NCI-H2196 treated with DMSO at 0.1 percent for 48 hours (cell line): Measurements from ENCODE around the gene LRRC8D.

ENCODE experiments used
- DNase-seq: peaks from one replicate; lab custom pipeline; 2025; ENCODE audit not compliant: unreplicated experiment; lab: John Stamatoyannopoulos, UW

LRRC8D gene

DNA sequence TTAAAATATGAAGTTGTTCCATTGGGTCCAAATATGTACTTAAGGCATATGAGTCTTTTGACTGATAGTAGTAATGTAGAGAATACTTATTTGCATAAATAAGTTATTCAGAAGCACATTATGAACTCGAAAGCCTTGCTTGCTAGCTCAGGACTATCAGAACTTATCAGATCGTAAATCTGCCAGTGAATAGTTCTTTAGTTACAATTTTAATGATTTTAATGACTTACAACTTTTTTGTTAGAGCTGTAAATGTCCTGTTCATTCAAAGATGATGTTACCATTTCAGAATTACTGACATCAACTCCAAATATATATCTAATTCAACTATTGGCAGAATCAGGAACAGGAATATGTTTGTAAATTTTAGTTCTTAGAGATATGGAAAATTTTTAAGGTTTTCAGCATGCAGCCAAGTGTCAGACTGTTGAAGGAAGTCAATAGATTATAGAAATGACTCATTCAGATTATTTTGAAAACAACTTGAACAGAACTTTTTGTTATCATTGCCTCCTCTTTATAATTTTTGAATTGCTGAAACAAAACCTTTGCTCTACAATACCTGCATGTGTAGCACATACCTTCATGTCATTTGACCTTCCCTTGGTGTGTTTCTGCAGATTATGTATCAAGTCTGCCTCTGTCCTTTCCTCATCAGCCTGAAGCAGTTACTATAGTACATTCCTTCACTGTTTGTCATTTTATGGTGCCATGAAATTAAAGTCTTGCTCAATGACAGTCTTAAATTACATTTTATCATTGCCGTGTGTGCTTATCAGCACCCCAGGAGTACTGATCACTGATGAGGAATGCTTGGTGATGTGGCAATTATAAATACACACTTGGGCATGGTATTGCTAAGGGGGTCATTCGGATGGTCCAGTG, 44.9 kb downstream of the LRRC8D start:
- no peak for DNase-seq

DNA sequence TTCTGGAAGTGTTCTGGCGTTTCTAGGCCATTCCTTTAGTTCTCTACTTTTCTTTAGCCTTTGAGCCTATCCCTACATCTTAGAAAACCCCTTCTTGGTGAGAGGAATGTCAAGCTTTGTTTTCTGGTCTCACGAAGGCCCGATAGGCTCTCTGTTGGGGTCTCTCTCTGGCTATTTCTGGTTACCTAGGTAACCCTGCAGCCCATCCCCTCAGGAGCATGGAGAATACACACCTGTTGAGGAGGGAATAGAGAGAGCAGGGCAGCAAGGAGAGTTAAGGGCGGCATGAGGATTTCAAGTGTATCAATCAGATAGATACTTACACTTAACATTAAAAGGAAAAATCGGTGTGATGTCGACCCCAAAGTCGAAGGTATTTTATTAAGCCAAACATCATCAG, 45.7 kb downstream of the LRRC8D start:
- DNase-seq: no peak

DNA sequence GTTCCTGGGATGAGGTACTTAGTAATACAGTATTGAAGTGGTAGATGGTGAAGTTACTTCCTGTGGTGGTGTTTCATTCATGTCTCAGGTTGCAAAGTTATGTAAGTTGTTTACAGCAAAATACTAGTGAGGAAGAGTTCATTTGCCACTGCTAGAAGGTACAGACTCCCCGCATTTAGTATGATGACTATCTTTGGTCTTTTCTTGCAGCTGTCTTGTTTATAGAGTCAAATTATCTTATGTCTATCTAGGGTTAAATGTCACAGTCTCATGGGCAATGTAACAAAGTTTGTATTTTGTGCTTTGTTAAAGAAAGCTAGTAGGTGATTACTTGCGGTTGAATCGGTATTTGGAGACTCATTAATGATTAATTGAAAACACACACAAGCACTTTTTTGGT, 50.2 kb downstream of the LRRC8D start:
- DNase-seq: no peak

DNA sequence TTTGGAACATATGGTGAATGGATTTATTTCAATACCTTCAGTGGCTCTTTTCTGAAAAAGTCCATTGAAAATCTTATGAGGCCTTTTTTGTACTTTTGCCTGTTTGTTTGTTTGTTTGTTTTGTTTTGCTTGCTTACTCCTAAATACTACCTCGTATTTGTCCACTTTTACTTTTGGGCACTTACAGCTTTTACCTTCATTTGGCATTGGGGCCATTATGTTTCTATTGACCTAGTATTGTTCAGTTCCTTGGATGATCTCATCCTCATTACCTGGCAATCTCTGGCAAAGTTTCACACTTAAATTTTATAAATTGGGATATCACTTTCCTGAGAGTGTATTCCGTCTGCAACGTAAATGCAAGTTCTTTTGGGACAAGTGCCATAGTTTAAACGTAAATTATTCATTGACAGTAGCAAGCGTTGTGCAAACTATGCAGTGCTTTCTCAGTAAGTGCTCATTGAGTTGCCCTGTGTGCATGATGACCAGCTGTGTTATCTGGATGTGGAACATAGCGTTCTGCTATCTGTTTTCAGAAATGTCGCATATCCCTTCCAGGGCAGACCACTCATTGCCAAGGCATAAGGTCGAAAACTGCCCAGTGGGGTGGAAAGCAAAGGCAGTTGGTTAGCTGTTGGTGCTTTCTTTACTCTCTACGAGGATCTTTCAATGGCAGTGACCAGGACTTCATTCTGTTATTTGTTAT, 51.1 kb downstream of the LRRC8D start:
- DNase-seq: no peak

DNA sequence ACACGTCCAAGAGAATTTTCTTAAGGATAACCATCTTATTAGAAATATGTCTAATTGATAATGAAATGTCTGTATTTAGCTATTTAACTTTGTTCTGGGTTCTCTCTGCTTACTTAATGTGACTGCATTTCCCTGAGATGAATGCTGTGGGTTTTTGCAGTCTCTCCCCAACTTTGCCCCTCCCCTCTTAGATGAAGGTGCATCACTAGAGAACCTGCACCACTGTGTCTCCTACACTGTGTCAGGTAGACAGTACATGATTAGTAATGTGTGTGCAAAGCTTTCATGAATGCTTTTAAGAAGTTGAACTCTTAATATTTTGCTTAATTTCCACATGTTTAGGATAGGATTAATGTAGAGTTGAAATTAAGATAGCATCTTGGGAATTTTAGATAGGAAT, 51.7 kb downstream of the LRRC8D start:
- DNase-seq: no peak

DNA sequence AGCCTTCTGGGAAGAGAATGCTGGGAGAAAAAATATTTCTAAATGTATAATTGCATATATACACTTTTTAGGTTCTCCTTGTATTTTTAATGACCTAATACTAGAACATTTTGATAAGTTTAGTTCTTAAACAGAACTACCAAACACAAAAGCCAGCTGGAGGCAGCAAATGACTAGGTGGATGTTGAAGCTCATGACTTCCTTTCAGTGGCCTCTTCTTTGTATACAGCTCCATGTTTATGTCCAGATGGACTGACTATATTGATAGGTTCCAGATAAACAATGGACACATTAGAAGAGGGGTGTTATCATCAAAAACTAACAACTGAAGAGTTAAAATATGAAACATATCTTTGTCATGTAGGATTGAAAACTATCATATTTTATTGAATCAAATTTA, 52.5 kb downstream of the LRRC8D start:
- DNase-seq: no peak

DNA sequence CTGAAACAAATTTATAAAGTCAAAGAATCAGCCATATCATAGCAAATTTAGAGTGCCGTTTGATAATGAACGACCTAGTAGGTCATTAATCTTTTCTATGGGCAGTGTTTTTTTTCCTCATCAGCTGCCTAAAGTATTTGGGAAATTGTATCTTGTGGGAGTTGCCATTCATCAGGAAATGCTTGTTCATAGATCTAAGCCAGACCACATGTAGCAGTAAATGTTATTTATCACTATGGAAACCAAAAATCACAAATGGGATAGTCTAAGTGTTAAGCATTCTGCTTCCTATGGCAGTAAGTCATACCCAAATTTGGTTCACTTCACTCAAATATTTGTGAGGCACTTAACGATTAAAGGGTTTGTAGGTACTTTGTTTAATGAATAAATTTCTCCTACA, 52.9 kb downstream of the LRRC8D start:
- DNase-seq: no peak

DNA sequence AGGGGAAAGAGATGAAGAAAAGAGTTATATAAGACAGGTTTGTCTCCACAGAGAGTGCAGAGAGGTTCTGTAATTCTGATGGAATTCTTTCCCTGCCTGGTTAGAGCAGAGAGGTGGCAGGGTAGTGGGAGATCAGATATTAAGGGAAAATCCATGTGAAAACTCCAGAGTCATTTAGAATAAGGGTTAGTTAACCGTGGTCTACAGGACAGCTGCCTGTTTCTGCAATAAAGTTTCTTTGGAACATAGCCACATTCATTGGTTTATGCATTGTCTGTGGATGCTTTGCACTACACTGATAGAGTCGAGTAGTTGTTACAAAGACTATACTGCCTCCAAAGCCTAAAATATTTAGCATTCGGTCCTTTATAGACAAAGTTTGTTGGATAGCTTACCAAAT, 55.6 kb downstream of the LRRC8D start:
- DNase-seq: no peak

DNA sequence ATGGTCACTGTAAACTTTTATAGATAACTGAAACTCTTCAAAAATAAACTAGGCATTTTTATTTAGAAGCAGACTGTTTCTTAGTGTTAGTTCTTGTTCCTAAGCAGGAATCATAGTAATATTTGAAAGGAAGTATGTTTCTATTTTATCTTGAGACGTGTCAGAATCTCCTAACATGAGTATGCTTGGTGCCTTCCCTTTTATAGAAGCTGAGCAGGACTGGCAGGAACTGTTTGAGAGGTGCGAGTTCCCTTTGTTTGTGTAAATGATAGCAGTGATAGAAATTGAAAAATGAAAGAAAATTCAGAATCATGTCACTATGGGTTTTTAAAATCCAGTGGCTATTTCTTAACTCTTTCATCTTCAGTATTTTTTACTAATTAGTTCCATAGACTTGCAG, 56.9 kb downstream of the LRRC8D start:
- no peak for DNase-seq

DNA sequence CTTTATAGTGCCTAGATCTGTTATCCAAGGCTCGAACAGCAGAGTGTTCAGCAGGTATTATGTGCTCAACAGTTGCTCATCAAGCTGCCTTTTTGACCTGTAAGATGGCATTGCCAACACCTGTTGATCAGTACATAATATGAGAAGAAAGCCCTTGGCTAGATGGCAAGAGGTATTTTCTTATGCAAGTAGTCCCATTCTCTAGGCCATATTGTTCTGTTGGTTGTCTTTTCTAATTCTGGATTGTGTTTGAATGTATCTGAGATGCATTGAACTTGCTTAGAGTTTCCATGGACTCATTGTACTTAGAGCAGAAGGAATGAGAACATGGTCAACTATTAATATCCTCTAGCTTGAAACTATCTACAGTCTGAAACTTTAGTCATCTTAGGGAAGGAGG, 57.4 kb downstream of the LRRC8D start:
- no peak for DNase-seq

DNA sequence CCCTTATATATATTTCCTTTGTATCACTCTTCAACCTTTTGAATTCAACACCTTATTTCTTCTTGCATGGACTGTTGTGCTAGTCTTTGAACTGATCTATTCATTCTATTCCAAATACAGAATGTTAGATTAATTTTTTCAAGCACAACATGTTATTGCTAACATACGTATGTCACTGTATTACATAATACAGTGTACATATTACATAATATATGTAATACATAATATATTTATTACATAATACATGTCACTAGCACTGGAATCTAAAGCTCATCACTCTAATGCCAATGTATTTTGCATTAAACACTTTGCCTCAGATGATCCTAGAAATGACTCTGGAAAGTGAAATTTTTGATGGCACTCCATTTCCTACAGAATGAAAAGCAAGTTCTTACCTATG, 59.8 kb downstream of the LRRC8D start:
- DNase-seq: no peak

DNA sequence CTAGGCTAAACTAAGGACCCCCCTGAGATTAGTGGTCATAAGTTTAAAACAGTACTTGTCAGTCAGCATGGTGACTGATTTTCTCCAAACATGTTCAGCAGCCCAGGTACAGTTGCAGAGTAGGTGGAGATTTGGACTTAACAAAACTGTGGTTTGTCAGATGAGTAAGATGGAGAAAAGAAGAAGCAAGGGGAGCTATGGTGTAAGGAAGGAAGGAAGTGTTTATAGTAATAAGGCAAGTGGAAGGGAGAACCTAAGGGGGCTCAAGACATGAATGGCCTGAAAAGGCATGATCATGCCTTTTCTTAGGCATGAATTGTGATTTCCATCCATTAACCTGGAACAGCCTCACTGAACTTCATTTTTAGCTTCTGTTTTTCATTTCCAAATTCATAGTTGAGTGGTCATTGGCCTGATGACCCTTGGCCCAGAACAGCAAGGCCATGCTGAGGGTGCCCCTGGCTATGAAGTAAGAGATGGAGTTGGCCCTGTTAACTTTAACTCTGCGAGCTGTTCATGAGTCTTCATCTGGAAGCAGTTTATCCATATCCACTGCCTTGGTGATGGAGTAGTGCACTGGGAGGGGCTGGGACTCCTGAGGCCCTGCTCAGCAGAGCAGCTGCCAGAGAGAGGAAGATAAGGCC, 60.7 kb downstream of the LRRC8D start:
- no peak for DNase-seq

DNA sequence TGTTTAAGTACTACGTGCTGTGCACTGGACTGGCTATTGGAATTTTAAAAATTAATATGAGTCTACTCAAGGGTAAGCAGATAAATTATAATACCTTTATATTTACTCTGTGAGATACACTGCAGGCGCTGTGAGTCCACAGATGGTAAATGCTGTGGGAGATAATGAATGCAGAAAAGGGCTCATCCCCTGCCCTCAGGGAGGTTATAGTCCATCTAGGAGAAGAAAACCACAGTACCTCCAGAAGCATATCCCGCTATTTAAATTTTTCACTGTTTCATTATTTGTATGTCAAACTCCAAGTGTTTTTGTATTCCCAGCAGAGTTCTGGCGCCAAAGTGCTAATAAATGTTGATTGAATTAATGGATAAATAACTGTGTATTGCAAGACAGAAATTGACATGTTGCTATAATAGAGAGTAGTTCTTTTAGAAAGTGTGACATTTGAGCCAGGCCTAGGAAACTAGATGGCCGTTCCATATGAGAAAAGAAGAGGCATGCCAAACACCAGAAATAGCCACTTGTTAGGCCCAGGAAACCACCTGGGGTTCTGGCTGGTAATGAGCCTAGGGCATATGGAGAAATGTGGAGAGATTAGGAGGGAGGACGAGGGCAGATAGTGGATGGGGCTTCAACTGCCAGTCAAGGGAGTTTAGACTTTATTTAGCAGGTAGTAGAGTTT, 61.7 kb downstream of the LRRC8D start:
- no peak for DNase-seq

DNA sequence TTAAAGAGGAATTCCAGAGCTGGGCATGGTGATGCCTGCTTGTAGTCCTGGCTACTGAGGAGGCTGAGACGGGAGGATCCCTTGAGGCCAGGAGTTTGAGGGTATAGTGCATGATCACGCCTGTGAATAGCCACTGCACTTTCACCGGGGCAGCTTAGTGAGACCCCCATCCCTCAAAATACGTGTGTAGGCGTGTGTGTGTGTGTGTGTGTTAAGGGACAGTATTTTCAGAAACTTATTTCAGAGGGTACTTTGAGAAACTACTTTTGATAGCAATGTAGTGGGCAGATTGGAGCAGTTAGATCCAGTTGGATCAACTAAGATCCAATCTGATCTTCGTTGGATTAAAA, 62.2 kb downstream of the LRRC8D start:
- DNase-seq: no peak

DNA sequence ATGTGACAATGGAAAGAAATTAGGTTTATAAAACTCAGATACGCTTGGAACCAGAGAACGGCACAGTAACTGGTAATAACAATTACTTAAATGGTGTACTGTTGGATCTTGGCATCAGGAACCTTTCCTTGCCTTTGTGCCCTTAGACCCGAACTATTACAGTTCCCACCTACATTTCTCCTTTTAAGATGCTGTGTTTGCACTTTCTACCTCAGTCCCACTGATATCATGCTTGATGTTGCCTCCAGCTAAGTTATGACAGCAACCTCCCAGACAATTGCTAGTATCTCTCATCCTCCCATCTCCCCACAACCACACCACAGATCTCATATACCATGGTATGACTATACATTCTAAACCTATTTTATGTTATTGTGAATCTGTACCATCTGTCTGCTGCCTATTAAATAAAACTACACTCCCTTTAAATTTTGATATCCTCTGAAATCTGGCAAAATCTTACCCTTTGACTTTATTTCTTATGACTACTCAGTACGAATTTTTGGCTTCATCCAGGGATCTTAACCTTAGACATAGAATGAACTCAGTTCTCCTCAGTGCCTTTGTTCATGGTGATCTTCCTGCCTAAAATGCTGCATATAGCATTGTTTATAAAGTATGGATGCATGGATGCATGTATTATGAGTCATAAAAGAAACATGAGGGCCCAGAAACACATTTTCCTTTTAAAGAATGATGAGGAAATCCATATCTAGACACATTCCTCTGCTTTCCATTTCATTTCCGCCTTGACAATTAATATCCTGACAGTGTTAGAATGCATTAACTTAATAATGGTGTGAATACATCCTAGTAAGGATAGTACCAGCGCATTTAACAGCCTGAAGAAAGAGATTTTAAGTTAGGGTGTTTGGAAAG, 64.1 kb downstream of the LRRC8D start:
- no peak for DNase-seq

DNA sequence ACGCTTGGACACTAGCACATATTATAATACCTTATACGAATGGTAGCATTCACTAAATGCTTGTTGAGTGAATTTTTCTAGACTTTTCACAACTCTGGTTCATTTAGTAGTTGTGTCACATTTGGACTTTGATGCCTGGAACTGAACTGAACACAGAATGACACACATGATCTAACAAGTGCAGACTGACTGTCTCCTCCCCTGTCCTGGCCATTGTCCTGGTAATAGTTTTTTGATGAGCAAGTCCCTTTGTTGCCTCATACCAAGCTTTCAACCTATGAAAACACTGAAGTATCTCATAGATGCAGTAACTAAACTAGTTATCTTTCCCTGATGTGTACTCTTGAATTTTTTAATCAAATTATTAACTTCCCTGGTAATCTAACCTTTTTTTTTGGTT, 66.4 kb downstream of the LRRC8D start:
- DNase-seq: no peak

DNA sequence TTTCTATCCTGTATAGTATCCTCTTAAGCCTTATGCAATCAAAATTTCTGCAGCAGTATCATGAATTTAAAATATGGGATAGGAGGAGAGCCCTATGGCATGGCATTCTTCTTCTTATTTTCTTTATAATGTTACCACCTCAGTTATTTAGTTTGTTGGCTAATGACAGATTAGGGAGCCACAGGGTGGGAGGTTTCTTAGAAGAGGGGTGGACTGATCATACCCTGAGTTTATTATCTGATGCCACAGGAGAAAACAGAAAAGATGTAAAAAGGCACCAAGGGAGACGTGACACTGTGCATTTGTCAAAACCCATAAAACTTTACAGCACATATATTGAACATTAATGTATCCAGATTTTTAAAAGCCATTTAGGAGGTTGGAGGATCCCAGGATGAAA, 66.9 kb downstream of the LRRC8D start:
- no peak for DNase-seq

DNA sequence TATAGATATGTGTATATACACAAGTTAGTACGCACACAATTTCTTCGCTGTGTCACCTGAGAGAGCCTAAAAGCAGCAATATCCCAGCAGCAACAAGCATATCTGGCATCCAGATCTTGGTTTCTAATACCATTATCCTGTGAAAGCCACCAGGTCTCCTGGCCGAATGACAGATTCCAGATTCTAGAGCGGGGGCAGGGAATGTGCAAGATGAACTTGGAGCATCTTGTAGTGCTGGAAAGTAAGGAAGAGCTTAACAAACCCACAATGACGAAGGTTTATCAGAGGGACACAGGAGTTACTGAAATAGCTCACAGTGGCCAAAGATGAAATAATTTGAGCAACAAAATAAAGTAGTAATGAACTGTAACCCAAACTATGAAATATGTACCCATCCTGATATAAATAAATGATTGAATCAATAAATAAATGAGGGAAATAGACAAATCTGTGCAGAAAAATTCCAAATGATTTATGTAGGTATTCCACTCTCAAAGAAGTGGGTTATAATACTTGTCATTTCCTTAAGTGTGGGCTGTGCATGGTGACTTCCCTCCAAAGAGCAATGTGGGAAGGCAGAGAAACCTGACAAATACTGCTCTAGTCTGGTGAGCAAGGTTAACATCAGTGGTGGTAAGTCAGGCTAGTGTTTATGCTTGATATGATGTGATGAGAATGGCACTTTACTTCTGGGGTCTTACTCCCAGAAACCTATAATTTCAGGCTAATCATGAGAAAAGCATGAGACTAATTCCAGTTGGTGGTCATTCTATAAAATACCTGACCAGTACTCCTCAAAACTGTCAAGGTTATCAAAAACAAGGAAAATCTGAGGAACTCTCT, 67.9 kb downstream of the LRRC8D start:
- no peak for DNase-seq

DNA sequence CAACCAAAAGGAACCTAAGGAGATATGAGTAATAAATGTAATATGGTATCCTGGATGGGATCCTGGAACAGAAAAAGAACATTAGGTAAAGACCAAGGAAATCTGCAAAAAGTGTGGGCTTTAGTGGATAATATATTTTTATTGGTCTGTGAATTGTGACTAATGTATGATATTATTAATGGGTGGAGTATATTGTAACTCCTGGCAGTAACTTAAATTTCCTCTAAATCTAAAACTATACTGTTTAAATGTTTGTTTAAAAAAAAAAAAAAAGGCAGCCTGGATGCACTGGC, 68.4 kb downstream of the LRRC8D start:
- DNase-seq: no peak
